Activated CD4-positive, alpha-beta T cell treated with anti-CD3 and anti-CD28 coated beads, Interleukin-2, Interleukin-4, amounts not matched to agents 100 ng/mL and 50 ng/mL, durations not matched to agents 16 hours and 8 hours (primary cell): Measurements from ENCODE around the gene FXYD2.
"Not testable (repeated sequence)": the region's sequence is repeated elsewhere in the genome, so short reads cannot be mapped to it uniquely, and the experiment has no call there.

ENCODE experiments used
- DNase-seq: peaks from one replicate; pipeline ENCODE4 v3.0.0-alpha.2; 2020; ENCODE audit warnings: low spot score

FXYD2 gene

DNA sequence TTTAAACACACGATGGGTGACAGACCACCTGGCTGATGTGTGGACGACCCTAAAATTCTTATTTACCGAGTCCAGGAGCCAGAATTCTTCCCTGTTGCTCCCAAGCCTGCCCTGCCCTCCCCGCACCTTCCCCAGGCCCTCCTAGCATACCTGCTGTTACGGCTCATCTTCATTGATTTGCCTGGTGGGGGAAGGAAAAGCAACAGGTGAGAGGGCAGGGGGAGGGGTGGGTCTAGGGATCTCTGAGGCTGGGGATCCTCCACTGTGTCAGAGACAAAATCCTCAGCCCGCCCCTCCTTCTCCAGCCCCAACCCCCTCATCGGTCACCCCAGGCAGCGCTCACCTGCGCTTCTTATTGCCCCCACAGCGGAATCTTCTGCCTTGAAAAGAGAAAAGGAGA, 4.0 kb downstream of the FXYD2 start:
- no peak for DNase-seq

DNA sequence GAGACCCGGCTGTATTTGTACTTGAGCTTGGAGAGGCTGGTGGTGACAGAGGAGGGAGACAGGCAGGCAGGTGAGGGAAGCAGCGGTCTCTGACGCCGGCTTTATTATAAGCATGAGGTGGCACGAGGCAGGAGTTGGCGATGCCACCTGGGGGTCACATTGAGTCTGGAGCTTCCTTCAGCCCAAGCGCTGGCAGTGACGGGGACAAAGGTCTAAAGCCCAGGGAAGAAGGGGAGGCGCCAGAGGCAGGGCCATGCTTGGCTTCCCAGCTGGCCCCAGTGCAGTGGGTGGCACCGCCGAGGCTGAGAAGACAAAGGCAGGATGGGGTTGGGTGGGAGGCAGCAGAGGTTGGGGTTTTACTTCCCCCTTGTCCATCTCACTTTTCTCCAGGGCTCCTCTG, 4.5 kb downstream of the FXYD2 start:
- DNase-seq, result no peak

- DNase-seq, result no peak
Observed at GRCh38 chr11:117819096-117820040, 5.2 kb downstream of the FXYD2 start.

DNA sequence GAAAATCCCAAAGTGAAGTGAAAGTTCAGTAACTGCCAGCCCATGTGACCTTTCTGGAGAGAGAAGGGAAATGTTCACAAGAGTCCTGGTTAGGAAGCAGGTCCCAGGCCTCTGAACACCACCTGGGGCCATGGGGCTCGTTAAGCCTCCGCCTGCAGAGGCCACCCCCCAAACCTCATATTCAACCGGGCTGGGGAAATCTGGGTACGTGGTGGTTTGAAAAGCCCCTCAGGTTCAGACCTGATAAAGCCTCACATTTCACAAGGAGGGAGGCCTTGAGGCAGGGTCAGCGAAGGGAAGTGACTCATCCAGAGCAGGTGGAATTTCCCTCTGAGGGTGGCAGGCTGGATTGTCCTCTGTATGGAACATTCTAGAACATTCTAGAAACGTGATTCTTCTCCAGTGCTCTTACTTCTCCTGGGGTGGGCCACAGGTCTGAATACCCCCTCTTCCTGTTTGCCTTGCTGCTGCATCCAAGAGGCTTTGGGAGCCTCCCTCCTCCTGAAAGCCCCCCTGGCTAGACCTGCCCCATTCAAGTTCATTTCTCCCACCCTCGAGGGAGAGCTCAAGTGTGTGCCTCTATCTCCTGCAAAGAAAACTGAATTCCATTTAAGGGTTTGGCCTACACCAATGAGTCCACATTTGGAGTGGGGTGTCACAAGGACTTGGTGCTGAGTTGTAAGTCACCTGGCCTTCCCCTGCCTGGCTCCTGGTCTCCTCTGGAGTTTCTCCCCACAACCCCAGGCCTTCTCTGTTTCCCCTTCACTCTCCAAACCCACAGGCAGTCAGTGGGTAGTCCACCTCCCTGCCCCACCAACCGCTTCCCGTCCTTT, 6.3 kb downstream of the FXYD2 start:
- peak; percentile 63 for DNase-seq

GRCh38 chr11:117817368-117818040, 7.0 kb downstream of the FXYD2 start:
- DNase-seq, result peak; percentile 89

- DNase-seq, result no peak
Observed at GRCh38 chr11:117816846-117817367, 7.6 kb downstream of the FXYD2 start.

GRCh38 chr11:117816151-117816741, 8.3 kb downstream of the FXYD2 start:
- no peak for DNase-seq

GRCh38 chr11:117815262-117815803, 9.2 kb downstream of the FXYD2 start:
- peak; percentile 69 for DNase-seq

DNA sequence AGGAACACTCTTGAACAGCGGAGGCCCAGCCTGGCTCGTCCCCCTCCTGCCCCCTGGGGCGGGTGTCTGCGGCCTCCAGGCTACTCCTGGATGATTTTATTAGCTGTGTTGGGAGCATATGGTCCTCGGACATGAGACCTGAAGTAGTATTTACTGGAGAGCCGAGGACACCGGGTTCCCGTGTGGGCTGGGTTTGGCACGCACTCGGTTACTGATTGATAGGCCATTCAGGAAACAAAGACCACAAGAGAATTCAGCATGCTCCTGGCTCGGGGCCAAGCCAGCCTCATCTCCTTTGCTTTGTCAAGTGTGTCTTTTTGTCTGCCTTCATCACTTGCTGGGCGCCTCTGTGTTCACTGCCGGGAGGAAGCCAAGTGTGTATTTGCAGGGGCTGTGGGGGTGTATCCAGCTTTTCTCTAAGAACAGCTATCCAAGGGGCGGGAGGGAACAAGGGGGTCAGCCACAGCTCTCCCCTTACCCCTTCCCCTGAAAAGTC, 9.7 kb downstream of the FXYD2 start:
- peak; percentile 60 for DNase-seq

DNA sequence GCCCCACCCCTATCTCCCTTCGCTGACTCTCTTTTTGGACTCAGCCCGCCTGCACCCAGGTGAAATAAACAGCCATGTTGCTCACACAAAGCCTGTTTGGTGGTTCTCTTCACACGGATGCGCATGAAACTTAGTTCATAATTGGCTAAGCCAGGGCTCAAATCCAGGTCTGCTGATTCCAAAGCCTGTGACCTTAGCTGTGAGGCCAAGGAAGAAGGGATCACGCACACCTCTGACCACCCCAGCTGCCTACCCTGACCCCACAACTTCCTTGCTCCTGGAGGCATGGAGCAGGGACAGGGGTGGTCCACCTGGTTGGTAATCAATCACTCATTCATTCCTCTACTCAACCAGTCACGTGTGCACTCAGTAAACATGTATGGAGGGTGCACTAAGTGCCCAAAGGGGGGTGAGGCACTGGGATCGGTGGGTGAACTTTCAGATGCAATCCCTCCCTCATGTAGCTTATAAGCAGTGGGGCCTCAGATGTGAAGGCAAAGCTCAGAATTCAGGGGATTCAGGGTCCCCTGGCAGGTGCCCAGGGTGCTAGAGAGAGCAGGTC, 10.3 kb downstream of the FXYD2 start:
- DNase-seq, result no peak

GRCh38 chr11:117810056-117810451, 14.5 kb downstream of the FXYD2 start:
- not testable (repeated sequence) for DNase-seq

DNA sequence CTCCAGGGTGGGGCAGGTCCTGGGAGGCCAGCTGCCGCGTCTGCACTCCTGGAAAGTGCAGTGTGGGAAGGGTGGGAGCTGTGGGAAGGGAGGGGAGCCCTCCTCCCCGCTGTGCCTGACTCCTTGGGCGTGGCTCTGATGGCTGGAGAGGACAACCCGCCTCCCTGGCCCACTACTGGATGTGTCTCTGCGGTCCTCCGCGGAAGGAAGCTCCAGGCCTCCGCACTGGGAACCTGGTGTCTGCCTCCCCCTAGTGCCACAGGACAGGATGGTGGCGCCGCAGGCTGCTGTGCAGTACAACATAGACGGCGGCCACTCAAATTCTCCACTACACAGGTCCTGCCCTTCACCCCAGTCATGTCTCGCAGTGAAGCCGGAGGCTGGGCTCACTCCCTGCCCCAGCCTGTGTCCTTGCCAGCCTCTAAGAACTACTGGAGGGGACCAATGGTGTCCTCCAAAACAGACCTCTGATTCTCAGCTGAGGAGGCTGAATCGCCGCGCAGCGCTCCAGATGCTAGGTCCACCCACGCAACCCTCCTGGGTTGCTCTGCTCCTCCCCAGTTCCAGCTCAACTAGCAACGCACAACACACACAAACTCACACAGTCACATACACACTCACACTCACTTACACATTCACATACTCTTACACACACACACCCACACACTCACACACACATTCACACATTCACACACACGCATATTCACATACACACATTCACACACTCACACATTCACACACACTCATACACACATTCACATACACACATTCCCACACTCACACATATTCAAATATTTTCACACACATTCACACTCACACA, 15.1 kb downstream of the FXYD2 start:
- DNase-seq, result no peak

DNA sequence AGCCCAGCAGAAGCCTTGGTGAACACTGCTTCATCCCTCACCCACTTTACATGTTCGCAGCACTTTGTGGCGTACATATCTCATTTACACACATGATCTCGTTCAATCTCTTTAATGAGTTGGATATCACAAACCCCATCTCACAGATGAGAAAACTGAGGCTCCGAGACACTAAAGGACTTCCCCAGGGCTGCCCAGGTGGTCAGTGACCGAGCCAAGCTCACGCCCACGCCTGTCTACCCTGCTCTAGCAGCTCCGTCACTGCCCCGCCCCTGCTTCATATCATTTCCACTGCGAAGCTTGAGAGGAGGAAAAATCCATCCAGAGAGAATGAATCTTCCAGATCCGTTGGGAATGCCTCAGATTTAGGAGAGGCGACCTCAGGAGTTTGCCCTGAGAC, 15.8 kb downstream of the FXYD2 start:
- no peak for DNase-seq

GRCh38 chr11:117807482-117808327, 16.8 kb downstream of the FXYD2 start:
- DNase-seq, result peak; percentile 70

DNA sequence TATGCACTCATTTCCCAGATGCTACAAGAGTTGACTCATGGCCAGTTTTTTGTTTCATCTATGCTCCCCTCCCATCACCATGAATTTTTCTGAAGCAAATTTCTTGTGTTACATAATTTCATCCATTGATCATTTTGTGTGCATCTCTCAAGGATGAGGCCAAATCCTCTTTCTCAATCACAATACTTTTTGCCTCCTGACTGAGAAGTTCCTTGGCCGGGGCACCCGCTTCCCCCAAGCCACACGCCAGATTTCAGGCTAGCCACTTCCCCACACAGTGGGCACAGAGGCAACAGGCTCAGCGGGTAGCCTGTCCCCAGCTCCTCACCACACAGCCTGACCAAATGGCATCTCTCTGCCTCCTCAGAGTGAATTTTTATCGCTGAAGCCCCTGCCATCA, 17.7 kb downstream of the FXYD2 start:
- no peak for DNase-seq

- DNase-seq, result no peak
Observed at GRCh38 chr11:117805045-117805444, 19.5 kb downstream of the FXYD2 start.

DNA sequence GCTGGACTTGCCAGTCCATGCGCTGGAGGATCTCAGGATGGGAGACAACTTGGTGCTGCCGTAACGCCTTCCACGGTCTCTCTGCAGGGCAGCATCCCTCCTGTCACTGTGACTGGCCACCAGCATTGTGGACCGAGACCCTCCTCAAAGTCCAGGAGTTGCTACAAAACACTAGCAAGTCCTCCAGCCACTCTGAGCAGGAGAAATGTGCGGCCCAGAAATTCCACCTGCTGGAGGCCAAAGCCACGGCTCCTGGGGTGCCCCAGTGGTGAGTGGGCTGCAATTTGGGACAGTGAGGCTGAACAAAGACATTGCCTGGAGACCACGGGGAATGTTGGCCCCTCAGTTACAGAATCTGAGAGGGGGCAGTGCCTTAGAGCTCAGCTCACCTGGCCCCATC, 20.6 kb downstream of the FXYD2 start:
- no peak for DNase-seq

GRCh38 chr11:117799634-117800033, 24.9 kb downstream of the FXYD2 start:
- DNase-seq, result no peak

GRCh38 chr11:117796872-117797529, 27.5 kb downstream of the FXYD2 start, which contains the start of gene DSCAML1:
Gene DSCAML1 (minus strand): TSS chr11:117797216. CDS start chr11:117797079, 137 bp downstream.
- no peak for DNase-seq
